Cardiac septum (tissue), 1 donor: Measurements from ENCODE around the gene NGRN. TPM values are rescaled to one million over a fixed set of nuclear protein-coding genes. Genes with fewer than 3 reads are reported as not detected.
A peak's percentile ranks its signal among the peaks of the same experiment; 100 is the strongest.
"Not testable (repeated sequence)": the region's sequence is repeated elsewhere in the genome, so short reads cannot be mapped to it uniquely, and the experiment has no call there.

Experiments used
- DNase-seq: peaks from one replicate; pipeline ENCODE4 v3.0.0-alpha.2; 2020; ENCODE audit warnings: low spot score
- intact Hi-C: fragments of 100-400 bp; cut with DNase I; formaldehyde crosslinking; loops from one replicate; pipeline ENCODE4 v1.14.0; 2022
- total RNA-seq: library from RNA; stranded (reverse); fragmentation: NEBNext Ultra II Directional; extraction: Animal tissue kit (Norgen Biotek cat#: 25700); gene quantifications from one replicate; pipeline ENCODE4 v1.2.1, GENCODE V29; 2021
- donor health status: DM: no; HTN: no; CAD: no.

NGRN gene
- total RNA-seq, 1 donor from 2014 or later: 111 TPM

DNA sequence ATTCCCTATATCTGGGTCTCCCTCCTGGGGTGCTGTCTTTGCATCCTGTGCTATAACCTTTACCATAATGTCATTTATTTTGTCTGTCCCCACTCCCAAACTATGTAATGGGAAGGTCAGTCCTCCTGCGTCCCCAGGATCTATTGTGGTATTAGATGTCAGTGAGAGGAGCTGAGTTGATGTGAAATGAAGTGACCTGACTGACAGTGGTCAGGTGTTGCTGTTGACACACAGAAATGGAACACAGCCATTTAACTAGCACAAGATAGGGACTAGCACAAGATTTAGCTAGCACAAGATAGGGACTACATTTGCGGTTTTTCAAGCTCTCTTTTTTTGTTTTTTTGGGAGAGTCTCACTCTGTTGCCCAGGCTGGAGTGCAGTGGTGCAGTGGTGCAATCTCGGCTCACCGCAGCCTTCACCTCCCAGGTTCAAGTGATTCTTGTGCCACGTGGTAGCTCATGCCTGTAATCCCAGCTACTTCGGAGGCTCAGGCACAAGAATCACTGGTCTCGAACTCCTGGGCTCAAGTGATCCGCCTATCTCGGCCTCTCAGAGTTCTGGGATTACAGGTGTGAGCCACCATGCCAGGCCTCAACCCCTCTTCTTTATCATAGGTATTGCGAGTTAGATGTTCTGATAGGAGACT lies 5.2 kb downstream of the NGRN start:
- no peak for DNase-seq
- intact Hi-C loops: no loop called here

- DNase-seq: no peak
These were observed 6.1 kb downstream of the NGRN start for GRCh38 chr15:90271459-90272166.

DNA sequence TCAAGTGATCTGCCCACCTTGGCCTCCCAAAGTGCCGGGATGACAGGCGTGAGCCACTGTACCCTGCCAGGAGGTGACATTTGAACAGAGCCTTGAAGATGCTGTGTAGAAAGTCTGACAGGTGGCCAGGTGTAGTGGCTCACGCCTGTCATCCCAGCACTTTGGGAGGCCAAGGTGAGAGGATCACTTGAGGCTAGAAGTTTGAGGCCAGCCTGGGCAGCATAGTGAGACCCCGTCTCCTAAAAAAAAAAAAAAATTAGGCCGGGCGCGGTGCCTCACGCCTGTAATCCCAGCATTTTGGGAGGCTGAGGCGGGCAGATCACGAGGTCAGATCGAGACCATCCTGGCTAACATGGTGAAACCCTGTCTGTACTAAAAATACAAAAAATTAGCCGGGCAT lies 13.0 kb downstream of the NGRN start:
- DNase-seq, intact Hi-C loops: not testable (repeated sequence)

More at GRCh38 chr15:90271459-90272166, 6.1 kb downstream of the NGRN start:
- intact Hi-C loops: no loop called here

DNA sequence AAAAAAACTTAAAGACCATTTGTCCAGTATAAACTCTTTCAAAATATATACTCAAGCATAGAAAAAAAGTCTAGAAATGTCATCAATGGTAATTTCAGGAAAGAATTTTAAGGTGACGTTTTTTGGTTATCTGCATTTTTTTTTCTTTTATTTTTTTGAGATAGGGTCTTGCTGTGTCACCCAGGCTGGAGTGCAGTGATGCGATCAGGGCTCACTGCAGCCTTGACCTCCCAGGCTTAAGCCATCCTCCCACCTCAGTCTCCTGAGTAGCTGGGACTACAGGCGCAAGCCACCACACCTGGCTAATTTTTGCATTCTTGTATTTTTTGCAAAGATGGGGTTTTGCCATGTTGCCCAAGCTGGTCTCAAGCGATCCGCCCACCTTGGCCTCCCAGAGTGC lies 15.3 kb downstream of the NGRN start:
- intact Hi-C loops, DNase-seq: not testable (repeated sequence)

GRCh38 chr15:90281637-90282036 lies 16.2 kb downstream of the NGRN start:
- DNase-seq, intact Hi-C loops: not testable (repeated sequence)

- no peak for DNase-seq
These were observed 21.2 kb downstream of the NGRN start for GRCh38 chr15:90286678-90287077.

GRCh38 chr15:90287101-90287500 lies 21.6 kb downstream of the NGRN start:
- intact Hi-C loops: no loop called here
- no peak for DNase-seq

More at GRCh38 chr15:90286678-90287077, 21.2 kb downstream of the NGRN start:
- intact Hi-C loops: no loop called here

DNA sequence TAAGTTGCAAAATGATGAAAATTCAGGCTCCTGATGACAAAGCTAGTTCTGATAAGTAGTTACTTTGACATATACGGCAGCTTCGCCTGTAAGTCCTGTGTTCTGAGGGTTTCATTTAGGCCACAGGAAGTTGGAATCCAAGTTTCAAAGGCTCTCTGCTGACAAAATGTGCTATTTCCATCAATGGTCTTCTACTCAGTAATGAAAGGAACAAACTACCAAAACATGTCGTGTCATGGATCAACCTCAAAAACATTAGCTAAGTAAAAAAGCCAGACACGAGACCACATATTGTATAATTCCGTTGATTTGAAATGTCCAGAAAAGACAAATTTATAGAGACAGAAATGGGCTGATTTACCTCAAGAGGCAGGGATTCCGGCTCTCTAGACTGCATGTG lies 22.5 kb downstream of the NGRN start:
- DNase-seq: no peak
- intact Hi-C loops: no loop called here

GRCh38 chr15:90291679-90292356 lies 26.3 kb downstream of the NGRN start:
- intact Hi-C loops: no loop called here
- DNase-seq: no peak

DNA sequence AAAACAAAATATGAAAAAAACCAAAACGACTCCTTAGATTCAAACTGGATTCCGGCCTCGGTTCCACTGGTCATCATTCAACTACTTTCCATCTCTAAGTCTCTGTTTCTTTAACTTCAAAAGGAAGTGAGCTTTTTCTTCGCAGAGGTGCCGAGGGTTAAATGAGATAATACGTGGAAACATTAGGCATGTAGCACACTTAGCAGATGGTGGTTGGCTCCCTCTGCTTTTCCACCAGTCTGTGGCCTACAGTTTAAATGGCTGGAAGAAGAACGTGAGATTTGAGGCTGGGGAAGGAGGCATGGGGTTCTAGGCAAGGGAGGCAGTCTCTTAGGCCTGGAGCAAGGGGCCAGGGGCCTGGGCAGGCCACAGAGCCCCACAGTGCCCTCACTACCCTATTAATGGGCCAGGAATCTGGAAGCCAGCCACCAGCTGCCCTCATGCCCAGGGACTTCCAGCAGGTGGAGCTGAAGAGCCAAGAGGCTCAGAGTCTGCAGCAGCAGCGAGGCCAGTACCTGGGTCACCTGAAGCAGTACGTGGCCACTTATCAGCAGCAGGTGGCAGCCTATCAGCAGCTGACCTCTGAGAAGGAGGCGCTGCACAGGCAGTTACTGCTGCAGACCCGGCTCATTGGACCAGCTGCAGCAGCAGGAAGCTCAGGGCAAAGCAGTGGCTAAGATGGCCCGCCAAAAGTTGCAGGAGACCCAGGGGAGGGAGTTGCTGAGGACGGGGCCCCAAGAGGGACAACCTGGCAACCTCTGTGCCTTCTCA lies 27.8 kb downstream of the NGRN start:
- intact Hi-C loops: not testable (repeated sequence)

GRCh38 chr15:90294159-90294558 lies 28.7 kb downstream of the NGRN start:
- no peak for DNase-seq
- intact Hi-C loops: no loop called here

More for the DNA sequence above, 27.8 kb downstream of the NGRN start:
- DNase-seq: peak; percentile 87

DNA sequence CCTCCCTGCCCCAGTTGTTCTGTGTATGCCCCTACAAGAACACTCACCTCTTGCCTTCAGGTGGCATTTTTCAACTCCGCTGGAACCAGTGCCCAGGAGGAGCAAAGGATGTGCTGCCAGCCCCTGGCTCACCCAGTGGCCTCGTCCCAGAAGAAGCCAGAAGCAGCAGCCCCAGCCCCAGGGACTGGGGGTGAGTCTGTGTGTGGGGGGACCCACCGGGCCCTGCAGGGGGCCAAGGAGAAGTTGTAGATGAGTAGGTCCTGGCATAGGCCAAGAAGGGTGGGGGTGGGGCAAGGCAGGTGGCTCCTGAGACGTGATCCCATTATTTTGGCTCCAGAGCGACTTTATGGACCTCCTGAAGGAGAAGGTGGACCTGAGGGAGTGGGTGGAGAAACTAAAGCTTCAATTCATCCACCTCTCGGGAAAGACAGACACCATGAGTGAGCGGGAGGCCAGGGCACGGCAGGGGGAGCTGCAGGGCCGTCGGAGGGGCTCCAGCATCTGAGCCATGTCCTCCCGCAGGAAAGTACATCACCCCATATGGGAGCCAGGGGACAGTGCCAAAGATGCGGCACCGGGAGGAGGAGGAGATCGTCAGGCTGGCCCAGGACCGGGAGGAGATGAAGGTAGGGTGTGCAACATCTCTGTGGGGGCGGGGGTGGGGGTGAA lies 29.3 kb downstream of the NGRN start:
- DNase-seq: no peak
- intact Hi-C loops: no loop called here

DNA sequence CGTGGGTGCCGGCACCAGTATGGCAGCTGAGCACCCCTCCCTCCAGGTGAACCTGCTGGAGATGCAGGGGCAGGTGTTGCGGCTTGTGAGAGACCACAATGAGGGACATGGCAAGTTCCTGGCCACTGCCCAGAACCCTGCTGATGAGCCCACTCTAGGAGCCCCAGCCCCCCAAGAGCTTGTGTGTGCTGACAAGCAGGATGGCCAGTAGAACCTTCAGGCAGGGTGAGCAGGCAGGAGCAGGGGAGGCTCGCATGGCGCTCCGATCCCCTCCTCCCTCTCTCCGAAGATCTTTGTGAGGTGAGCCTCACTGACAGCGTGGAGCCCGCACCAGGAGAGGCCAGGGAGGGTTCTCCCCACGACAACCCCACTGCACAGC lies 29.8 kb downstream of the NGRN start:
- intact Hi-C loops: no loop called here
- no peak for DNase-seq

GRCh38 chr15:90296316-90296884 lies 30.9 kb downstream of the NGRN start:
- intact Hi-C loops, DNase-seq: not testable (repeated sequence)

- intact Hi-C loops: no loop called here
- DNase-seq: no peak
These were observed 31.5 kb downstream of the NGRN start for GRCh38 chr15:90297021-90297420.

DNA sequence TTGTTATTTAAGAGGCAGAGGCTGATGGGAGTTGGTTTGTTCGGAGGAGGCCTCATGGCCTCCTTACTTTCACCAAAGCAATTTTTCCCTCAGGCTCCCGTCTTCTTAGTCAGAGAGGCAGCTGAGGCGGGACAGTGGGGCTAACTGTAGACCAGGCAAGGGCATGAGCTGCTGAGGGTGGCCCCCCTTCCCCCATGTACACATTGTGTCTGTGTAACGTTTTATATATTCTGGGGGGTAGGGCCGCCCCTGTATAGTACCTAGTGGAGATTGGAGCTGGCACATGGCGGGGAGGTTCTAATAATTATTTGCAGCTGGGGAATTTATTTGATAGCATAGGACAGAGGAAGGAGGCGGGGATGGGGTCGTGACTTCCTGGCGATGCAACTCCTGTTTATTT lies 35.1 kb downstream of the NGRN start:
- DNase-seq: no peak
- intact Hi-C loops: no loop called here

DNA sequence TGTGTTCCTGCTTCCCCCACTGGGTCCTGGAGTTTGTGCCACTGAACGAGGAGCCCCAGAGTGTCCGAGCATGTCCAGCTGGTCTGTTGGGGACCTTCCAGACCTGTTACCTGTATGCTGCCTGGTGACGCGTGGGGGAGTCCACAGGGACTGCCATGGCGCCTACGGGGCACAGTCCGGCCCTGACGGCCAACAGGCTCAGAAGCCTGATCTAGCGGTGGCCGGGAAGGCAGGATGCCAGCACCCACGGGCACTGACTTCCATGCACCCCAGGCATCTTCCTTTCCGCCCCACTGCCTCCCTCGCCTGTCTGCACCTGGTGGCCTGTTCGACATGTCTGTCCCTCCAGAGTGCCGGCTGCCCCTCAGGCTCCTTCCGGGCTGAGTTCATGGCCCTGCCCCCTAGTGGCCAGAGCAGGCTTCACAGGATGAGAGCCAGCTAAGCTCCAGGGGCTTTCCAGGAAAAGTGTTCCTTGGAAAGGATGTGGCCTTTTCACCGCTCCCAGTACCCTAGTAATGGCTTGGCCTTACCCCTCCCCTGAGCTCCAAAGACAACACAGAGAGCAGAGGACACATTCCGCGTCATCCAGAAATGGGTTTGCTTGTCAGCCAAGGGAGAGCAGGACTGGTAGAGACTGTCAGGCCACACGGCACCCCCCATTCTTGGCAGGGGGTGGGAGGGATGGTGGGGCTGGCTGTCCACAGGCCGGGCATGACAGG lies 35.7 kb downstream of the NGRN start:
- intact Hi-C loops: no loop called here
- peak; percentile 85 for DNase-seq

- intact Hi-C loops: no loop called here
- no peak for DNase-seq
These were observed 36.3 kb downstream of the NGRN start for GRCh38 chr15:90301707-90302300.
